Endodermal cell (in vitro differentiated cells): ENCODE results near the gene GATA3. TPM values are rescaled to one million over a fixed set of nuclear protein-coding genes. Genes with fewer than 3 reads are reported as not detected.

Source experiments
- DNase-seq: peaks from one replicate; pipeline ENCODE4 v3.0.0-alpha.2; 2017
- H3K27ac ChIP-seq: 2 replicates; pipeline ENCODE4 v1.5.1; 2013; ENCODE audit warnings: mild to moderate bottlenecking, low read depth, low read length, moderate library complexity
- H3K27me3 ChIP-seq: 2 replicates; pipeline ENCODE4 v1.6.1; 2013; ENCODE audit warnings: mild to moderate bottlenecking, low read length, moderate library complexity; ENCODE audit not compliant: insufficient read depth, control insufficient read depth, poor library complexity, severe bottlenecking
- H3K36me3 ChIP-seq: 2 replicates; pipeline ENCODE4 v1.7.0; 2013; ENCODE audit warnings: mild to moderate bottlenecking, low read length, moderate library complexity; ENCODE audit not compliant: control insufficient read depth, insufficient read depth
- H3K4me1 ChIP-seq: one replicate; pipeline ENCODE4 v1.7.0; 2013; ENCODE audit warnings: low read length; ENCODE audit not compliant: control insufficient read depth, insufficient read depth
- H3K4me3 ChIP-seq: 2 replicates; pipeline ENCODE4 v1.5.1; 2013; ENCODE audit warnings: mild to moderate bottlenecking, low read length, moderate library complexity
- H3K9ac ChIP-seq: 2 replicates; pipeline ENCODE4 v1.6.1; 2013; ENCODE audit warnings: mild to moderate bottlenecking, low read length, moderate library complexity; ENCODE audit not compliant: poor library complexity, severe bottlenecking; ENCODE audit errors: extremely low read depth
- H3K9me3 ChIP-seq: 2 replicates; pipeline ENCODE4 v1.6.1; 2013; ENCODE audit warnings: mild to moderate bottlenecking, low read length, moderate library complexity; ENCODE audit not compliant: control insufficient read depth
- H3K27ac Mint-ChIP-seq: 2 replicates; pipeline ENCODE4 v1.8.0; 2020; ENCODE audit warnings: mixed read lengths
- H3K27me3 Mint-ChIP-seq: 2 replicates; pipeline ENCODE4 v1.8.0; 2021; ENCODE audit warnings: mild to moderate bottlenecking, mixed read lengths; ENCODE audit not compliant: insufficient read depth
- H3K36me3 Mint-ChIP-seq: 2 replicates; pipeline ENCODE4 v1.8.0; 2020; ENCODE audit warnings: low read depth, mixed read lengths
- H3K4me1 Mint-ChIP-seq: 2 replicates; pipeline ENCODE4 v1.8.0; 2020; ENCODE audit warnings: mixed read lengths
- H3K4me3 Mint-ChIP-seq: 2 replicates; pipeline ENCODE4 v1.8.0; 2020; ENCODE audit warnings: mild to moderate bottlenecking, moderate library complexity, mixed read lengths
- H3K9me3 Mint-ChIP-seq: 2 replicates; pipeline ENCODE4 v1.8.0; 2020; ENCODE audit warnings: mild to moderate bottlenecking, mixed read lengths
- CTCF ChIP-seq: fragments of 200-600 bp; sonication (generic); conservative IDR thresholded peaks from 2 replicates; pipeline ENCODE4 v1.5.0; 2021; ENCODE audit warnings: antibody characterized with exemption, mild to moderate bottlenecking
- WGBS, 2 experiments: methylation state at CpG; one replicate each; pipeline versions ENCODE4 v1.1.5 to v1.1.7; 2013; ENCODE audit warnings: missing lambda C conversion rate in 2 of 2, mixed read lengths in 1 of 2; ENCODE audit not compliant: insufficient coverage in 1 of 2, insufficient read length in 1 of 2; 5-methylcytosine and 5-hydroxymethylcytosine counted together
- total RNA-seq, 2 donors: library from RNA; stranded (reverse); fragmentation: NEBNext Ultra II Directional in 1 of 2; extraction: Animal tissue kit (Norgen Biotek cat#: 25700) in 1 of 2; gene quantifications; 2 replicates in 1 of 2; 3 replicates in 1 of 2; pipeline ENCODE4 v1.2.1, GENCODE V29; 2021

The GATA3 gene
- total RNA-seq, 2 donors from 2014 or later, result 51.3 to 103 TPM

- Histone ChIP-seq H3K9me3 (no peaks in the 10 kb centered on the region), H3K4me3 (peak overlapping the region; percentile 65), H3K27me3 (peaks cover 61% of the 10 kb centered on the region), H3K4me1 (peaks cover 8% of the 10 kb centered on the region), H3K27ac (no peak overlapping the region), H3K36me3 (no peaks in the 10 kb centered on the region), H3K9ac (no peak overlapping the region)
- DNase-seq, result peak; percentile 47
- Mint-ChIP-seq H3K36me3 (peaks cover 14% of the 10 kb centered on the region), H3K4me1 (peaks cover 29% of the 10 kb centered on the region), H3K9me3 (no peaks in the 10 kb centered on the region), H3K27me3 (peaks cover 66% of the 10 kb centered on the region), H3K4me3 (peak overlapping the region; percentile 86), H3K27ac (peak overlapping the region; percentile 87)
- TF ChIP-seq CTCF, result no peak
- WGBS, 2 experiments, result 6 to 8% methylated on average over 20 to 31 of the region's 32 CpGs
These were observed 2.0 kb upstream of the GATA3 start for GRCh38 chr10:8052341-8052955.

- peaks cover 6% of the 10 kb centered on the region for H3K4me1 ChIP-seq
- Mint-ChIP-seq H3K27me3 (peaks cover 66% of the 10 kb centered on the region), H3K36me3 (peaks cover 19% of the 10 kb centered on the region), H3K4me3 (peak overlapping the region; percentile 86), H3K27ac (peak overlapping the region; percentile 65), H3K9me3 (no peaks in the 10 kb centered on the region), H3K4me1 (peaks cover 30% of the 10 kb centered on the region)
- H3K27me3 ChIP-seq, result peaks cover 60% of the 10 kb centered on the region
- no peak overlapping the region for H3K9ac ChIP-seq
- no peak for DNase-seq
- WGBS, 2 experiments, result 0 to 1% methylated on average over 4 to 17 of the region's 17 CpGs
- no peak for TF ChIP-seq CTCF
- no peaks in the 10 kb centered on the region for H3K36me3 ChIP-seq
- H3K4me3 ChIP-seq, result peak overlapping the region; percentile 65
- no peaks in the 10 kb centered on the region for H3K9me3 ChIP-seq
- no peak overlapping the region for H3K27ac ChIP-seq
These were observed 1.5 kb upstream of the GATA3 start for GRCh38 chr10:8052956-8053445.

GRCh38 chr10:8053446-8054243 is 843 bp upstream of the GATA3 start:
- peak overlapping the region; percentile 85 for H3K27ac Mint-ChIP-seq
- no peak overlapping the region for H3K27ac ChIP-seq

More at GRCh38 chr10:8053446-8054243, 843 bp upstream of the GATA3 start:
- Mint-ChIP-seq H3K9me3 (no peaks in the 10 kb centered on the region), H3K4me3 (peak overlapping the region; percentile 86), H3K27me3 (peaks cover 66% of the 10 kb centered on the region), H3K36me3 (peaks cover 26% of the 10 kb centered on the region), H3K4me1 (peaks cover 36% of the 10 kb centered on the region)
- H3K4me1 ChIP-seq, result peaks cover 6% of the 10 kb centered on the region
- DNase-seq, result peak; percentile 97
- H3K27me3 ChIP-seq, result peaks cover 60% of the 10 kb centered on the region
- H3K9ac ChIP-seq, result peak overlapping the region; percentile 56
- H3K9me3 ChIP-seq, result no peaks in the 10 kb centered on the region
- TF ChIP-seq CTCF, result peak; percentile 88
- 0 to 1% methylated on average over 19 to 60 of the region's 60 CpGs for WGBS, 2 experiments
- peaks cover 2% of the 10 kb centered on the region for H3K36me3 ChIP-seq
- H3K4me3 ChIP-seq, result peak overlapping the region; percentile 97
